H1 (cell line): ENCODE data around the gene ZNF555. TPM values are rescaled to one million over a fixed set of nuclear protein-coding genes. Genes with fewer than 3 reads are reported as not detected.

Experiments used
- CTCF ChIA-PET: fragments of 300-600 bp; sonication (Branson Sonifier 250); formaldehyde crosslinking; loops from one replicate; lab custom pipeline; 2021; ENCODE audit not compliant: partially characterized antibody; lab: Charles Lee
- POLR2A ChIA-PET: fragments of 300-600 bp; sonication (Branson Sonifier 250); formaldehyde crosslinking; loops from one replicate; lab custom pipeline; 2021; ENCODE audit warnings: inconsistent platforms; ENCODE audit not compliant: partially characterized antibody; lab: Charles Lee
- DNase-seq, 2 experiments: peaks; one replicate each; pipeline versions ENCODE4 v3.0.0 to v3.0.0-alpha.2; 2010 to 2022; ENCODE audit warnings: low spot score in 2 of 2, low read depth in 1 of 2, mixed read lengths in 1 of 2
- FAIRE-seq: peaks from 2 replicates; lab custom pipeline; 2011; peaks lifted over from hg19 to GRCh38; lab: Jason Lieb, UNC
- H2AFZ ChIP-seq: 2 replicates; pipeline ENCODE4 v1.8.1; 2012; ENCODE audit warnings: low read length, inconsistent platforms
- H2AK5ac ChIP-seq: 2 replicates; pipeline ENCODE4 v1.6.1; 2013; ENCODE audit warnings: low read depth, low read length
- H2BK120ac ChIP-seq: replicated peaks from 2 replicates; pipeline ENCODE3; 2013; ENCODE audit warnings: low read depth, low read length, inconsistent platforms
- H2BK12ac ChIP-seq: 2 replicates; pipeline ENCODE4 v1.6.1; 2013; ENCODE audit warnings: low read depth, low read length
- H2BK15ac ChIP-seq: 2 replicates; pipeline ENCODE4 v1.6.1; 2013; ENCODE audit warnings: low read length
- H2BK20ac ChIP-seq: 2 replicates; pipeline ENCODE4 v1.6.1; 2013; ENCODE audit warnings: low read length
- H2BK5ac ChIP-seq: 2 replicates; pipeline ENCODE4 v1.6.1; 2013; ENCODE audit warnings: low read depth, low read length
- H3K14ac ChIP-seq: 2 replicates; pipeline ENCODE4 v1.6.1; 2013; ENCODE audit warnings: inconsistent platforms; ENCODE audit not compliant: insufficient read length
- H3K18ac ChIP-seq: 2 replicates; pipeline ENCODE4 v1.6.1; 2013; ENCODE audit warnings: low read length; ENCODE audit errors: extremely low read depth
- H3K23ac ChIP-seq: 2 replicates; pipeline ENCODE4 v1.6.1; 2013; ENCODE audit warnings: inconsistent platforms; ENCODE audit not compliant: insufficient read length
- H3K23me2 ChIP-seq: 2 replicates; pipeline ENCODE4 v1.6.1; 2013; ENCODE audit warnings: low read depth, low read length
- H3K27ac ChIP-seq: 2 replicates; pipeline ENCODE4 v1.6.1; 2011; ENCODE audit warnings: low read depth, low read length, inconsistent platforms
- H3K27me3 ChIP-seq, 4 experiments: replicated peaks in 1 of 4; 1 replicate in 1 of 4; 2 replicates in 3 of 4; pipeline versions ENCODE4 v1.6.1 to v1.8.1; 2011 to 2013; ENCODE audit warnings: low read length in 3 of 4, mild to moderate bottlenecking in 3 of 4, inconsistent platforms in 2 of 4, mixed read lengths in 2 of 4, moderate library complexity in 1 of 4; ENCODE audit not compliant: control insufficient read depth in 3 of 4, insufficient read depth in 3 of 4; ENCODE audit errors: extremely low read depth in 1 of 4
- H3K36me3 ChIP-seq, 4 experiments: 2 replicates each; pipeline versions ENCODE4 v1.6.1 to v1.8.1; 2011 to 2013; ENCODE audit warnings: mild to moderate bottlenecking in 4 of 4, low read length in 3 of 4, moderate library complexity in 2 of 4, control low read depth in 1 of 4, inconsistent platforms in 1 of 4; ENCODE audit not compliant: insufficient read depth in 4 of 4, control insufficient read depth in 2 of 4
- H3K4ac ChIP-seq: replicated peaks from 2 replicates; pipeline ENCODE3; 2013; ENCODE audit warnings: low read length, low read depth, mixed read lengths, inconsistent platforms; ENCODE audit not compliant: insufficient read length
- H3K4me1 ChIP-seq, 4 experiments: replicated peaks in 1 of 4; 1 replicate in 1 of 4; 2 replicates in 3 of 4; pipeline versions ENCODE4 v1.6.1 to v1.8.1; 2011 to 2013; ENCODE audit warnings: low read length in 3 of 4, inconsistent platforms in 2 of 4, mixed read lengths in 1 of 4; ENCODE audit not compliant: insufficient read depth in 4 of 4, control insufficient read depth in 3 of 4
- H3K4me2 ChIP-seq, 2 experiments: 2 replicates each; pipeline versions ENCODE4 v1.6.1 to v1.8.1; 2011 to 2013; ENCODE audit warnings: low read depth in 2 of 2, low read length in 2 of 2, control low read depth in 1 of 2, inconsistent platforms in 1 of 2, mild to moderate bottlenecking in 1 of 2; ENCODE audit not compliant: insufficient read depth in 1 of 2
- H3K4me3 ChIP-seq, 4 experiments: fragments of 200-600, 300-600 bp in 1 of 4; sonication (generic), shearing (Covaris generic), sonication (Bioruptor Twin) in 1 of 4; 2 replicates each; pipeline versions ENCODE4 v1.5.1 to v1.8.1; 2011 to 2016; ENCODE audit warnings: low read length in 4 of 4, low read depth in 3 of 4, control low read depth in 2 of 4, inconsistent platforms in 2 of 4, mild to moderate bottlenecking in 2 of 4, mixed read lengths in 1 of 4, moderate library complexity in 1 of 4; ENCODE audit not compliant: insufficient read depth in 2 of 4; ENCODE audit errors: extremely low read depth in 1 of 4
- H3K56ac ChIP-seq: replicated peaks from 2 replicates; pipeline ENCODE3; 2013; ENCODE audit warnings: low read depth, mild to moderate bottlenecking, mixed read lengths, low read length, inconsistent platforms; ENCODE audit not compliant: insufficient read length
- H3K79me1 ChIP-seq: 2 replicates; pipeline ENCODE4 v1.6.1; 2013; ENCODE audit warnings: low read depth, low read length, control low read depth
- H3K79me2 ChIP-seq, 2 experiments: 2 replicates each; pipeline versions ENCODE4 v1.6.1 to v1.8.1; 2012 to 2013; ENCODE audit warnings: low read length in 2 of 2, mild to moderate bottlenecking in 2 of 2, inconsistent platforms in 1 of 2; ENCODE audit not compliant: insufficient read depth in 2 of 2, control insufficient read depth in 1 of 2
- H3K9ac ChIP-seq, 4 experiments: replicated peaks in 1 of 4; 1 replicate in 1 of 4; 2 replicates in 3 of 4; pipeline versions ENCODE4 v1.6.1 to v1.8.1; 2011 to 2013; ENCODE audit warnings: low read depth in 3 of 4, low read length in 3 of 4, control low read depth in 2 of 4, mild to moderate bottlenecking in 2 of 4, moderate library complexity in 2 of 4, inconsistent platforms in 1 of 4; ENCODE audit errors: extremely low read depth in 1 of 4
- H3K9me3 ChIP-seq, 2 experiments: 2 replicates each; pipeline versions ENCODE4 v1.6.1 to v1.8.1; 2012 to 2013; ENCODE audit warnings: mild to moderate bottlenecking in 2 of 2, moderate library complexity in 2 of 2, control low read depth in 1 of 2, inconsistent platforms in 1 of 2, low read depth in 1 of 2, low read length in 1 of 2, mixed read lengths in 1 of 2; ENCODE audit not compliant: insufficient read depth in 2 of 2
- H4K20me1 ChIP-seq, 2 experiments: replicated peaks in 1 of 2; 2 replicates each; pipeline versions ENCODE3 to v1.8.1; 2011 to 2013; ENCODE audit warnings: inconsistent platforms in 2 of 2, low read length in 2 of 2, mild to moderate bottlenecking in 1 of 2; ENCODE audit not compliant: insufficient read depth in 2 of 2, control insufficient read depth in 1 of 2
- H4K5ac ChIP-seq: 2 replicates; pipeline ENCODE4 v1.6.1; 2013; ENCODE audit warnings: low read length, low read depth, mixed read lengths, inconsistent platforms; ENCODE audit not compliant: insufficient read length
- H4K8ac ChIP-seq: 2 replicates; pipeline ENCODE4 v1.8.0; 2013; ENCODE audit warnings: mild to moderate bottlenecking, moderate library complexity, low read length, inconsistent platforms; ENCODE audit not compliant: insufficient read depth; ENCODE audit errors: extremely low read depth
- H4K91ac ChIP-seq: replicated peaks from 2 replicates; pipeline ENCODE3; 2013; ENCODE audit warnings: low read length, mixed read lengths, inconsistent platforms; ENCODE audit not compliant: insufficient read length
- BCL11A ChIP-seq, 2 experiments: IDR thresholded peaks; one replicate each; pipeline ENCODE4 v1.6.1; 2011; ENCODE audit warnings: low read depth in 2 of 2, low read length in 2 of 2, mild to moderate bottlenecking in 2 of 2
- CEBPB ChIP-seq: IDR thresholded peaks from 2 replicates; pipeline ENCODE4 v1.6.1; 2012; ENCODE audit warnings: low read depth, low read length
- JUN ChIP-seq: IDR thresholded peaks from 2 replicates; pipeline ENCODE4 v1.6.1; 2011; ENCODE audit warnings: low read depth, mild to moderate bottlenecking, improper control_type of control experiment, low read length
- KDM5A ChIP-seq: fragments of 200-600 bp; IDR thresholded peaks from 2 replicates; pipeline ENCODE4 v1.7.1; 2012; ENCODE audit warnings: mild to moderate bottlenecking, low read length, inconsistent platforms, mixed read lengths
- RAD21 ChIP-seq, 2 experiments: IDR thresholded peaks in 1 of 2; conservative IDR thresholded peaks in 1 of 2; 2 replicates each; pipeline ENCODE4 v1.6.1; 2011; ENCODE audit warnings: low read depth in 2 of 2, low read length in 2 of 2, improper control_type of control experiment in 1 of 2, inconsistent platforms in 1 of 2, mild to moderate bottlenecking in 1 of 2, moderate library complexity in 1 of 2
- SIN3A ChIP-seq, 2 experiments: IDR thresholded peaks in 1 of 2; conservative IDR thresholded peaks in 1 of 2; 2 replicates each; pipeline ENCODE4 v1.6.1; 2011 to 2012; ENCODE audit warnings: low read length in 2 of 2, improper control_type of control experiment in 1 of 2, low read depth in 1 of 2, mild to moderate bottlenecking in 1 of 2
- TCF12 ChIP-seq: IDR thresholded peaks from 2 replicates; pipeline ENCODE4 v1.6.1; 2011; ENCODE audit warnings: low read depth, mild to moderate bottlenecking, low read length
- WGBS, 2 experiments: shearing (Covaris generic) in 1 of 2; methylation state at CpG; one replicate each; pipeline versions ENCODE4 v1.1.6 to v1.1.7; 2013 to 2015; ENCODE audit warnings: low lambda C conversion rate in 2 of 2, mixed read lengths in 2 of 2, inconsistent platforms in 1 of 2, low coverage in 1 of 2, missing lambda C conversion rate in 1 of 2; ENCODE audit not compliant: insufficient replicate concordance in 2 of 2, insufficient coverage in 1 of 2, insufficient read length in 1 of 2; ENCODE audit errors: extremely low coverage in 1 of 2, missing lambda C conversion rate in 1 of 2; 5-methylcytosine and 5-hydroxymethylcytosine counted together
- polyA plus RNA-seq, 7 experiments: library from polyadenylated mRNA; depleted of rRNA in 3 of 7; stranded (reverse) in 5 of 7; unstranded in 2 of 7; fragments of >200 nt in 5 of 7; fragments of 200-250 nt in 2 of 7; gene quantifications; 1 replicate in 5 of 7; 2 replicates in 1 of 7; 4 replicates in 1 of 7; pipeline versions ENCODE4 v1.2.1 to v1.2.3, GENCODE V29; 2011 to 2013; ENCODE audit warnings: missing spikeins in 2 of 7, mixed read lengths in 2 of 7
- total RNA-seq: library from RNA; stranded (reverse); fragmentation: NEBNext Ultra II Directional; extraction: Animal tissue kit (Norgen Biotek cat#: 25700); gene quantifications from 2 replicates; pipeline ENCODE4 v1.2.1, GENCODE V29; 2021
- TF ChIP-seq, protein P1 (sequence below): IDR thresholded peaks from 2 replicates; pipeline ENCODE4 v1.6.1; 2012; ENCODE audit warnings: inconsistent platforms
- TF ChIP-seq, protein P2 (sequence below): IDR thresholded peaks from 2 replicates; pipeline ENCODE4 v1.6.1; 2012; ENCODE audit warnings: inconsistent platforms

ZNF555 gene
- total and polyA plus RNA-seq, 2 of the 8 experiments (the other 6 are each of a cell fraction or from before 2014, with no cell fraction given) = 1.6 to 5.7 TPM

DNA sequence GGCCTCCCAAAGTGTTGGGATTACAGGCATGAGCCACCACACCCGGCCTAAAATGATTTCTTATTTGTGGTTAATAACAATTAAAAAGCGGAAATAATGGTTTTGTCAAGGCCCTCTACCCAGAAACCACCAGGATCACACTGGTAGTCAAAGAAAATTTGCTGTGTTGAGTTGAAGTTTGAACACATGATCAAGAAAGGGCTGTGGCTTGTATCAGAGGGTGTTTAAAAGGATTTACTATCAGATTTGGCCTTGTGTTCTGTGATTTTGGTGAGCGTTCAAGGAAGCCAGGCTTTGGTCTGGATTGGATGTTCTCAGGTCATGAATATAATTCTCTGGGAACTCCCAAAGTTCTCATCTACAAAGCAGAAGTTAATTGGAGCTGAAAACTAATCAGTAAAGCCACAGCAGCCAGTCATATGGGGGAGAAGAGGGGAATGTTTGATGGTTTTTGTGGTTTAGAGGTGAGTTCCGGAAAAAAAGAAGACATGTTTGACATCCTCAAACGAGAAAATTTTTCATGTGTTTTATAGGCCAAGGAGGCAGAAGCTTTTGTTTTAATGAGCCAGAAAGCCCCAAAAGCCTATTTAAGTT is 15.3 kb downstream of the ZNF555 start:
- no peaks in the 10 kb centered on the region for H4K20me1 ChIP-seq
- no peak overlapping the region for H3K4me3 ChIP-seq
- no peak overlapping the region for H2BK120ac ChIP-seq
- no peak overlapping the region for H2BK5ac ChIP-seq
- H2BK12ac ChIP-seq = no peak overlapping the region
- H4K5ac ChIP-seq = no peak overlapping the region
- H3K79me2 ChIP-seq = no peaks in the 10 kb centered on the region
- H2AFZ ChIP-seq = no peak overlapping the region
- no peak overlapping the region for H3K23ac ChIP-seq
- H2BK15ac ChIP-seq = no peak overlapping the region
- ChIA-PET CTCF (interaction anchor here (1.3 kb wide), 1 partner anchor 31 kb away, joined by 3 read pairs; no protein-coding TSS in a partner anchor), POLR2A (no interaction called here)
- H3K9ac ChIP-seq = no peak overlapping the region
- no peak overlapping the region for H3K27ac ChIP-seq
- H3K79me1 ChIP-seq = no peaks in the 10 kb centered on the region
- no peak overlapping the region for H3K4me2 ChIP-seq
- WGBS, 2 experiments = 83 to 100% methylated on average over 1 to 5 of the region's 5 CpGs
- peaks cover 70 to 86% of the 10 kb centered on the region in 2 experiments for H3K9me3 ChIP-seq
- H3K27me3 ChIP-seq = no peaks in the 10 kb centered on the region; a peak in 1 of 7 replicates
- peaks cover 12 to 35% (median 28%) of the 10 kb centered on the region in 4 experiments for H3K36me3 ChIP-seq
- no peak overlapping the region for H2AK5ac ChIP-seq
- no peak overlapping the region for H4K91ac ChIP-seq
- no peak overlapping the region for H3K56ac ChIP-seq
- no peaks in the 10 kb centered on the region for H3K23me2 ChIP-seq
- H3K4me1 ChIP-seq = no peaks in the 10 kb centered on the region
- H3K18ac ChIP-seq = no peak overlapping the region
- no peak overlapping the region for H3K4ac ChIP-seq
- no peak for FAIRE-seq
- no peak for DNase-seq
- no peak overlapping the region for H4K8ac ChIP-seq
- H2BK20ac ChIP-seq = no peak overlapping the region
- H3K14ac ChIP-seq = no peak overlapping the region
- TF ChIP-seq BCL11A (IDR thresholded peaks at IDR 0.05; ENCODE audit: low read depth in 2 of 2, low read length in 2 of 2) = no peak
- TF ChIP-seq TCF12 = no peak
- TF ChIP-seq, protein P1, sequence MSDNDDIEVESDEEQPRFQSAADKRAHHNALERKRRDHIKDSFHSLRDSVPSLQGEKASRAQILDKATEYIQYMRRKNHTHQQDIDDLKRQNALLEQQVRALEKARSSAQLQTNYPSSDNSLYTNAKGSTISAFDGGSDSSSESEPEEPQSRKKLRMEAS = no peak
- no peak for TF ChIP-seq JUN
- no peak for TF ChIP-seq CEBPB
- no peak for TF ChIP-seq KDM5A
- TF ChIP-seq RAD21 (IDR thresholded peaks at IDR 0.05 in 1 of 2, conservative IDR thresholded peaks at IDR 0.05 in 1 of 2; ENCODE audit: low read depth in 2 of 2, low read length in 2 of 2) = no peak
- TF ChIP-seq SIN3A (conservative IDR thresholded peaks at IDR 0.05 in 1 of 2, IDR thresholded peaks at IDR 0.05 in 1 of 2; ENCODE audit: low read depth in 1 of 2, low read length in 2 of 2) = no peak
- TF ChIP-seq, protein P2, sequence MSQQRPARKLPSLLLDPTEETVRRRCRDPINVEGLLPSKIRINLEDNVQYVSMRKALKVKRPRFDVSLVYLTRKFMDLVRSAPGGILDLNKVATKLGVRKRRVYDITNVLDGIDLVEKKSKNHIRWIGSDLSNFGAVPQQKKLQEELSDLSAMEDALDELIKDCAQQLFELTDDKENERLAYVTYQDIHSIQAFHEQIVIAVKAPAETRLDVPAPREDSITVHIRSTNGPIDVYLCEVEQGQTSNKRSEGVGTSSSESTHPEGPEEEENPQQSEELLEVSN = no peak
